ENCODE results near the gene ITGAE.

GRCh38 chr17:3672571-3672970 lies 128.4 kb downstream of the ITGAE start:
- TF ChIP-seq, protein P1, sequence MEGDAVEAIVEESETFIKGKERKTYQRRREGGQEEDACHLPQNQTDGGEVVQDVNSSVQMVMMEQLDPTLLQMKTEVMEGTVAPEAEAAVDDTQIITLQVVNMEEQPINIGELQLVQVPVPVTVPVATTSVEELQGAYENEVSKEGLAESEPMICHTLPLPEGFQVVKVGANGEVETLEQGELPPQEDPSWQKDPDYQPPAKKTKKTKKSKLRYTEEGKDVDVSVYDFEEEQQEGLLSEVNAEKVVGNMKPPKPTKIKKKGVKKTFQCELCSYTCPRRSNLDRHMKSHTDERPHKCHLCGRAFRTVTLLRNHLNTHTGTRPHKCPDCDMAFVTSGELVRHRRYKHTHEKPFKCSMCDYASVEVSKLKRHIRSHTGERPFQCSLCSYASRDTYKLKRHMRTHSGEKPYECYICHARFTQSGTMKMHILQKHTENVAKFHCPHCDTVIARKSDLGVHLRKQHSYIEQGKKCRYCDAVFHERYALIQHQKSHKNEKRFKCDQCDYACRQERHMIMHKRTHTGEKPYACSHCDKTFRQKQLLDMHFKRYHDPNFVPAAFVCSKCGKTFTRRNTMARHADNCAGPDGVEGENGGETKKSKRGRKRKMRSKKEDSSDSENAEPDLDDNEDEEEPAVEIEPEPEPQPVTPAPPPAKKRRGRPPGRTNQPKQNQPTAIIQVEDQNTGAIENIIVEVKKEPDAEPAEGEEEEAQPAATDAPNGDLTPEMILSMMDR (IDR thresholded peaks at IDR 0.05) = no peak
- no peak for TF ChIP-seq REST (IDR thresholded peaks at IDR 0.05; ENCODE audit: insufficient read depth in 1 of 2, low read depth in 2 of 2, low read length in 1 of 2)

Measured in Panc1 (cell line).